Measurements from ENCODE around the gene IL4.

Gene IL4

DNA sequence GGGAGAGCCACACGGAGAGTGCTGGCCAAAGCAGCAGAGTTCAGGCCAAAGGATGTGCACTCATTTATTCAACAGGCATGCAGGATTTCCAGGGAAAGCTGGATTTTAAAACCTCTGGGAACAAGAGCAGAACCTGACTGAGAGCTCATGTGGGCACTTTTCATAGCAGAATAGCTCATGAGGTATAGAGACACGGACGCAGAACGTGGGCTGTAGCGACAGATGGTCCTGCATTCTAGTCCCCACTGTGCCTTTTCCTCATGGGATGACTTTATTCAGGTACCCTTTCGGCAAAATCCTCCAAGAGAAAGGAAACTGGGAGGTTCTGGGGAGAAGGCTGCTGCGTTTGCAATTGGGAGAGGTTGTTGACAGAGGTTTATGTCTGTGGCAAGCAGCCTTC, 5.4 kb downstream of the IL4 start:
- Histone ChIP-seq H3K4me3 (ENCODE audit: low read depth, low read length) (no peak overlapping the region), H3K36me3 (no peaks in the 10 kb centered on the region)

DNA sequence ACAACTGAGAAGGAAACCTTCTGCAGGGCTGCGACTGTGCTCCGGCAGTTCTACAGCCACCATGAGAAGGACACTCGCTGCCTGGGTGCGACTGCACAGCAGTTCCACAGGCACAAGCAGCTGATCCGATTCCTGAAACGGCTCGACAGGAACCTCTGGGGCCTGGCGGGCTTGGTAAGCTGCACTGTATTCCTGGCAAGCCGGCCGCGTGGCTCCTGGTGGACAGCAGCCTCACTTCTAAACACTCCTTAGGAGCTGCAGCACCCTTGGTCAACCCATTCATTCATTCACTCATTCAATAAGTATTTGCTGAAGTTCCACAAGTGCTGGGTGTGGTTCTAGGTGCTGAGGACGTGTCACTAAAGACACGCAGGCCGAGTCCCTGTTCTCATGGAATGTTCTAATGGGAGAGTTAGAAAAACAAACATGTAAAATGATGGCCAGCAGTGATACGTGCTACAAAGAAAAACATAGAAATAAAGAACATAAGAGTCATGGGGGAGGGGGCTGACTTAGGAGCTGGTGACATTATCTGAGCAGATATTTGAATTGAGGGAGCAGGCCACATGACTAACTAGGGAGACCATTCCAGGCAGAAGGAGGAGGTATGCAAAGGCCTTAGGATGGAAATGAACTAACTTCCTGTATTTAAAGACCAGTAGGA, 6.1 kb downstream of the IL4 start:
- Histone ChIP-seq H3K27ac (no peak overlapping the region), H3K36me3 (no peaks in the 10 kb centered on the region), H3K4me3 (ENCODE audit: low read depth, low read length) (no peak overlapping the region), H3K9me3 (ENCODE audit: severe bottlenecking) (no peaks in the 10 kb centered on the region), H3K27me3 (ENCODE audit: insufficient read depth, low read depth, severe bottlenecking) (no peaks in the 10 kb centered on the region)
- TF ChIP-seq, protein P1, sequence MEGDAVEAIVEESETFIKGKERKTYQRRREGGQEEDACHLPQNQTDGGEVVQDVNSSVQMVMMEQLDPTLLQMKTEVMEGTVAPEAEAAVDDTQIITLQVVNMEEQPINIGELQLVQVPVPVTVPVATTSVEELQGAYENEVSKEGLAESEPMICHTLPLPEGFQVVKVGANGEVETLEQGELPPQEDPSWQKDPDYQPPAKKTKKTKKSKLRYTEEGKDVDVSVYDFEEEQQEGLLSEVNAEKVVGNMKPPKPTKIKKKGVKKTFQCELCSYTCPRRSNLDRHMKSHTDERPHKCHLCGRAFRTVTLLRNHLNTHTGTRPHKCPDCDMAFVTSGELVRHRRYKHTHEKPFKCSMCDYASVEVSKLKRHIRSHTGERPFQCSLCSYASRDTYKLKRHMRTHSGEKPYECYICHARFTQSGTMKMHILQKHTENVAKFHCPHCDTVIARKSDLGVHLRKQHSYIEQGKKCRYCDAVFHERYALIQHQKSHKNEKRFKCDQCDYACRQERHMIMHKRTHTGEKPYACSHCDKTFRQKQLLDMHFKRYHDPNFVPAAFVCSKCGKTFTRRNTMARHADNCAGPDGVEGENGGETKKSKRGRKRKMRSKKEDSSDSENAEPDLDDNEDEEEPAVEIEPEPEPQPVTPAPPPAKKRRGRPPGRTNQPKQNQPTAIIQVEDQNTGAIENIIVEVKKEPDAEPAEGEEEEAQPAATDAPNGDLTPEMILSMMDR (IDR thresholded peaks at IDR 0.05; ENCODE audit: low read depth, low read length), result no peak
- DNase-seq, result no peak

More for the DNA sequence above, 5.4 kb downstream of the IL4 start:
- TF ChIP-seq, protein P1 (IDR thresholded peaks at IDR 0.05; ENCODE audit: low read depth, low read length), result no peak
- DNase-seq, result no peak
- no peak overlapping the region for H3K27ac ChIP-seq
- H3K9me3 ChIP-seq (ENCODE audit: severe bottlenecking), result no peaks in the 10 kb centered on the region
- no peaks in the 10 kb centered on the region for H3K27me3 ChIP-seq (ENCODE audit: insufficient read depth, low read depth, severe bottlenecking)

DNA sequence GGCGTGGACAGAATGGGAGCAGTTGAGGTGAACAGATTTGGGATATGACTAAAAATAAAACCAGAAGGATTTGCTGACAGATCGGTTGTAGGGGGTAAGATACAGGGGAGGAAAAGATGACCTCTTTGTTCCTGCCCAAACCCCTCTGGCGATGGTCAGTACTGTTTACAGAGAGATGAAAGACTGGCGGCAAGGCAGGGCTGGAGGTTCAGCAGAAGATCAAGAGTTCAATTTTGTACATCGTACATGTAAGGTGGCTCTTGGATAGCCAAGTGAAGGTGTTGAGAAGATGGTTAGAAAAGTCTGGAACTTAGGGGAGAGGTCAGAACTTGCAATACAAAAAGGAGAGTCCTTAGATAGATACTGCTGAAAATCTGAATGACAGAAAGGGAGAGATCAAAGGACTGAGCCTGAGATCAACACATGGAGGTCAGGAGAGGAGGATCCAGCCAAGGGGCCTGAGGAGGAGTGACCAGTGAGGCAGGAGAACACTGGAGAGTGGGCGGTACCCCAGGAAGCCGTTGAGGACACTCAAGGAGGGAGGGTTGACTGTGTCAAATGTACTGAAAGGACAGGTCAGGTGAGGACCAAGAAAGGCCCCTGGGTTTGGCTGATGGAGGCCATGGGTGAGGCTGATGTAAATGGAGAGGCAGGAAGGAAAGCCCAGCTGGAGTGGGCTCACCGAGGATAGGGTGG, 7.1 kb downstream of the IL4 start:
- no peak for DNase-seq
- Histone ChIP-seq H3K9me3 (ENCODE audit: severe bottlenecking) (no peaks in the 10 kb centered on the region), H3K4me3 (ENCODE audit: low read depth, low read length) (no peak overlapping the region), H3K27me3 (ENCODE audit: insufficient read depth, low read depth, severe bottlenecking) (no peaks in the 10 kb centered on the region), H3K27ac (no peak overlapping the region), H3K36me3 (no peaks in the 10 kb centered on the region)
- TF ChIP-seq, protein P1 (IDR thresholded peaks at IDR 0.05; ENCODE audit: low read depth, low read length), result no peak

DNA sequence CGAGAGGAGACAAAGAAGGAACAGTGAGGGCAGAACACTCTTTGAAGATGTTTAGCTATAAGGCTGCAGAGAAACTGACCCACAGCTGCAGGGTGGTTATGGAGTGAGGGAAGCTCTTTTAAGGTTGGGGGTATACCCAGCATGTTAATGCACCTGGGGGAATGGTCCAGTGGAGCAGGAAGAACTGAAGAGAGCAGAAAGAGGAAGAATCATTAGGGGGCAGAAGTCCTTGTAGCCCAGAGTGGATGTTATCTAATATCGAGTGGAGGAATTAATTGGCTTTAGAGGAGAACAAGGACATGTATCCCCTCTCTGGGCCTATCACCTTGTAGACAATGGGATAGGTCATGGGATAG, 7.7 kb downstream of the IL4 start:
- DNase-seq, result no peak
- TF ChIP-seq, protein P1 (IDR thresholded peaks at IDR 0.05; ENCODE audit: low read depth, low read length), result no peak
- no peaks in the 10 kb centered on the region for H3K36me3 ChIP-seq
- H3K4me3 ChIP-seq (ENCODE audit: low read depth, low read length), result no peak overlapping the region
- no peak overlapping the region for H3K27ac ChIP-seq
- no peaks in the 10 kb centered on the region for H3K27me3 ChIP-seq (ENCODE audit: insufficient read depth, low read depth, severe bottlenecking)
- H3K9me3 ChIP-seq (ENCODE audit: severe bottlenecking), result no peaks in the 10 kb centered on the region

DNA sequence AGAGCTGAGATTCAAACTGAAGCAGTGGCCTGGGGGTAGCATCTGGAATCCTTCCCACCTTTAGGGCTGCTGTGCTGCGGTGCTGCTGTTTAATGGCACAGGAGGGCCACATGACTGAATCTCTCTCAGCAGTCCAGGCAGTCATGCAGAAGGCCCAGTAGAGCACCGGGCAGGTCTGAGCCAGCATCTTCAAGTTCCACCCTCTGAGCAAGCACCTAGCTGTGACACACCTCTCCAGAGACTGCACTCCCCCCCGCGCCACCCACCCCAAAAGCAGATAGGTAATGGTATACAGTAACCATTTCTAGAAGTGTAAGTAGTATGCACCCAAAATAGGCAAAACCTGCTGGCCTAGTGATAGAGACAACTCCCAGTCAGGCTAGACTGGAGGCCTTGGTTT, 8.2 kb downstream of the IL4 start:
- DNase-seq, result no peak
- TF ChIP-seq, protein P1 (IDR thresholded peaks at IDR 0.05; ENCODE audit: low read depth, low read length), result no peak
- H3K4me3 ChIP-seq (ENCODE audit: low read depth, low read length), result no peak overlapping the region
- no peaks in the 10 kb centered on the region for H3K9me3 ChIP-seq (ENCODE audit: severe bottlenecking)
- H3K27ac ChIP-seq, result no peak overlapping the region
- H3K27me3 ChIP-seq (ENCODE audit: insufficient read depth, low read depth, severe bottlenecking), result no peaks in the 10 kb centered on the region
- no peaks in the 10 kb centered on the region for H3K36me3 ChIP-seq
